GM23338 (cell line): Measurements from ENCODE around the gene DONSON. TPM values are rescaled to one million over a fixed set of nuclear protein-coding genes. Genes with fewer than 3 reads are reported as not detected.

Experiments used
- ATAC-seq: fragments of 200-7000 bp; cut with Tn5 transposase; 3 replicates; pipeline ENCODE4 v1.9.1; 2020
- DNase-seq: peaks from one replicate; pipeline ENCODE4 v3.0.0-alpha.2; 2015; ENCODE audit warnings: low spot score
- H2AFZ ChIP-seq: fragments of 200-600 bp; sonication (generic); 2 replicates; pipeline ENCODE4 v1.8.0; 2016; ENCODE audit warnings: antibody characterized with exemption, mild to moderate bottlenecking, moderate library complexity
- H3F3A ChIP-seq: fragments of 200-600 bp; sonication (generic); replicated peaks from 2 replicates; pipeline ENCODE4 v1.8.0; 2017; ENCODE audit warnings: antibody characterized with exemption, mixed run types, low read depth
- H3K27ac ChIP-seq: fragments of 200-600 bp; sonication (generic); 2 replicates; pipeline ENCODE4 v1.6.1; 2016; ENCODE audit warnings: low read depth
- H3K27me3 ChIP-seq: fragments of 200-600 bp; sonication (generic); 2 replicates; pipeline ENCODE4 v1.8.0; 2016; ENCODE audit warnings: mild to moderate bottlenecking, mixed run types, moderate library complexity; ENCODE audit not compliant: insufficient read depth
- H3K36me3 ChIP-seq: fragments of 200-600 bp; sonication (generic); 2 replicates; pipeline ENCODE4 v1.8.0; 2016; ENCODE audit warnings: mild to moderate bottlenecking; ENCODE audit not compliant: insufficient read depth
- H3K4me1 ChIP-seq: fragments of 200-600 bp; sonication (generic); 2 replicates; pipeline ENCODE4 v1.8.0; 2016; ENCODE audit warnings: mild to moderate bottlenecking, moderate library complexity; ENCODE audit not compliant: insufficient read depth
- H3K4me2 ChIP-seq: fragments of 200-600 bp; sonication (generic); 2 replicates; pipeline ENCODE4 v1.7.1; 2017; ENCODE audit warnings: mixed run types
- H3K4me3 ChIP-seq: fragments of 200-600 bp; sonication (generic); 2 replicates; pipeline ENCODE4 v1.6.1; 2016; ENCODE audit warnings: mixed run types
- H3K79me2 ChIP-seq: fragments of 200-600 bp; sonication (generic); replicated peaks from 2 replicates; pipeline ENCODE4 v1.8.0; 2017; ENCODE audit warnings: mild to moderate bottlenecking; ENCODE audit not compliant: insufficient read depth
- H3K9me2 ChIP-seq: fragments of 200-600 bp; sonication (generic); 2 replicates; pipeline ENCODE4 v1.8.0; 2017; ENCODE audit not compliant: insufficient read depth
- H4K20me1 ChIP-seq: fragments of 200-600 bp; sonication (generic); replicated peaks from 2 replicates; pipeline ENCODE4 v1.8.0; 2017; ENCODE audit warnings: mild to moderate bottlenecking; ENCODE audit not compliant: insufficient read depth
- H3K27ac Mint-ChIP-seq: 2 replicates; pipeline ENCODE4 v1.8.0; 2020; ENCODE audit warnings: inconsistent platforms, mild to moderate bottlenecking, moderate library complexity, mixed read lengths
- H3K27me3 Mint-ChIP-seq: 3 replicates; pipeline ENCODE4 v1.8.0; 2022; ENCODE audit warnings: low read depth, mild to moderate bottlenecking, moderate library complexity, mixed read lengths, inconsistent platforms; ENCODE audit not compliant: insufficient read depth, poor library complexity
- H3K36me3 Mint-ChIP-seq: 3 replicates; pipeline ENCODE4 v1.8.0; 2021; ENCODE audit warnings: low read depth, mild to moderate bottlenecking, inconsistent platforms, moderate library complexity, mixed read lengths
- H3K4me1 Mint-ChIP-seq: 3 replicates; pipeline ENCODE4 v1.8.0; 2020; ENCODE audit warnings: mild to moderate bottlenecking, inconsistent platforms, mixed read lengths
- H3K4me3 Mint-ChIP-seq: 3 replicates; pipeline ENCODE4 v1.8.0; 2021; ENCODE audit warnings: moderate library complexity, mild to moderate bottlenecking, inconsistent platforms, mixed read lengths
- H3K9me3 Mint-ChIP-seq: 3 replicates; pipeline ENCODE4 v1.8.0; 2020; ENCODE audit warnings: moderate library complexity, mild to moderate bottlenecking, inconsistent platforms, mixed read lengths
- EZH2phosphoT487 ChIP-seq: fragments of 200-600 bp; sonication (generic); IDR thresholded peaks from one replicate; pipeline ENCODE4 v1.8.1; 2018; ENCODE audit warnings: antibody characterized with exemption; ENCODE audit not compliant: unreplicated experiment
- JUNB ChIP-seq: IDR thresholded peaks from one replicate; pipeline ENCODE4 v1.6.1; 2016; ENCODE audit warnings: antibody characterized with exemption; ENCODE audit not compliant: unreplicated experiment
- NANOG ChIP-seq: IDR thresholded peaks from 2 replicates; pipeline ENCODE4 v1.6.1; 2016; ENCODE audit warnings: antibody characterized with exemption, borderline replicate concordance
- POLR2AphosphoS5 ChIP-seq: IDR thresholded peaks from 2 replicates; pipeline ENCODE4 v1.6.1; 2016; ENCODE audit warnings: antibody characterized with exemption, low read depth
- STAT1 ChIP-seq: IDR thresholded peaks from one replicate; pipeline ENCODE4 v1.6.1; 2016; ENCODE audit warnings: antibody characterized with exemption; ENCODE audit not compliant: unreplicated experiment
- polyA plus RNA-seq: library from polyadenylated mRNA; unstranded; fragments of >200 nt; fragmentation: Nextera tagmentation; extraction: Ambion mirVana; gene quantifications from 2 replicates; pipeline ENCODE4 v1.2.1, GENCODE V29; 2016
- total RNA-seq: library from RNA; depleted of rRNA; stranded (reverse); fragments of >200 nt; shearing (Covaris generic); gene quantifications from 2 replicates; pipeline ENCODE4 v1.2.3, GENCODE V29; 2014
- TF ChIP-seq, protein P1 (sequence below): fragments of 250-450 bp; sonication (Bioruptor Pico); IDR thresholded peaks from 2 replicates; pipeline ENCODE4 v1.5.0; 2020; ENCODE audit warnings: mild to moderate bottlenecking, moderate library complexity

The DONSON gene
- total and polyA plus RNA-seq, 2 experiments from 2014 or later: 32.9 to 35.2 TPM

DNA sequence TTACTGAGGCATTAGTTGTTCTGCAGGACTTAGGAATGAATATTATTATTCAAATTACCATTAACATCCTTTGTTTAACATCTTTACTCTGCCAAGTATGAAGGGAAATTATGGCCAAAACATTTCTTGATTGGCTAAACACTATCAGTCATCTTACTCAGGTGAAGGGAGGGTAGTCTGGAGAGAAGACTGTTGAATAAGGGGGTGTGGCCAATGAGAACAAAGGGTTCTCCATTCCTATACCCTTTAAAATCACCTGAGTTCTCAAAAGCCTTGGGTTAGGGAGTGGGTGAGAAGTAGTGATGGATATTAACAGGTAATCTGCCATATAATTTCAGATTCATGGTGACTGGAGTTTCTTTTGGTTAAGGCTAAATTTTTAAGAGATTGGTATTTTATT lies 33.8 kb upstream of the DONSON start (continued):
- TF ChIP-seq, protein P1, sequence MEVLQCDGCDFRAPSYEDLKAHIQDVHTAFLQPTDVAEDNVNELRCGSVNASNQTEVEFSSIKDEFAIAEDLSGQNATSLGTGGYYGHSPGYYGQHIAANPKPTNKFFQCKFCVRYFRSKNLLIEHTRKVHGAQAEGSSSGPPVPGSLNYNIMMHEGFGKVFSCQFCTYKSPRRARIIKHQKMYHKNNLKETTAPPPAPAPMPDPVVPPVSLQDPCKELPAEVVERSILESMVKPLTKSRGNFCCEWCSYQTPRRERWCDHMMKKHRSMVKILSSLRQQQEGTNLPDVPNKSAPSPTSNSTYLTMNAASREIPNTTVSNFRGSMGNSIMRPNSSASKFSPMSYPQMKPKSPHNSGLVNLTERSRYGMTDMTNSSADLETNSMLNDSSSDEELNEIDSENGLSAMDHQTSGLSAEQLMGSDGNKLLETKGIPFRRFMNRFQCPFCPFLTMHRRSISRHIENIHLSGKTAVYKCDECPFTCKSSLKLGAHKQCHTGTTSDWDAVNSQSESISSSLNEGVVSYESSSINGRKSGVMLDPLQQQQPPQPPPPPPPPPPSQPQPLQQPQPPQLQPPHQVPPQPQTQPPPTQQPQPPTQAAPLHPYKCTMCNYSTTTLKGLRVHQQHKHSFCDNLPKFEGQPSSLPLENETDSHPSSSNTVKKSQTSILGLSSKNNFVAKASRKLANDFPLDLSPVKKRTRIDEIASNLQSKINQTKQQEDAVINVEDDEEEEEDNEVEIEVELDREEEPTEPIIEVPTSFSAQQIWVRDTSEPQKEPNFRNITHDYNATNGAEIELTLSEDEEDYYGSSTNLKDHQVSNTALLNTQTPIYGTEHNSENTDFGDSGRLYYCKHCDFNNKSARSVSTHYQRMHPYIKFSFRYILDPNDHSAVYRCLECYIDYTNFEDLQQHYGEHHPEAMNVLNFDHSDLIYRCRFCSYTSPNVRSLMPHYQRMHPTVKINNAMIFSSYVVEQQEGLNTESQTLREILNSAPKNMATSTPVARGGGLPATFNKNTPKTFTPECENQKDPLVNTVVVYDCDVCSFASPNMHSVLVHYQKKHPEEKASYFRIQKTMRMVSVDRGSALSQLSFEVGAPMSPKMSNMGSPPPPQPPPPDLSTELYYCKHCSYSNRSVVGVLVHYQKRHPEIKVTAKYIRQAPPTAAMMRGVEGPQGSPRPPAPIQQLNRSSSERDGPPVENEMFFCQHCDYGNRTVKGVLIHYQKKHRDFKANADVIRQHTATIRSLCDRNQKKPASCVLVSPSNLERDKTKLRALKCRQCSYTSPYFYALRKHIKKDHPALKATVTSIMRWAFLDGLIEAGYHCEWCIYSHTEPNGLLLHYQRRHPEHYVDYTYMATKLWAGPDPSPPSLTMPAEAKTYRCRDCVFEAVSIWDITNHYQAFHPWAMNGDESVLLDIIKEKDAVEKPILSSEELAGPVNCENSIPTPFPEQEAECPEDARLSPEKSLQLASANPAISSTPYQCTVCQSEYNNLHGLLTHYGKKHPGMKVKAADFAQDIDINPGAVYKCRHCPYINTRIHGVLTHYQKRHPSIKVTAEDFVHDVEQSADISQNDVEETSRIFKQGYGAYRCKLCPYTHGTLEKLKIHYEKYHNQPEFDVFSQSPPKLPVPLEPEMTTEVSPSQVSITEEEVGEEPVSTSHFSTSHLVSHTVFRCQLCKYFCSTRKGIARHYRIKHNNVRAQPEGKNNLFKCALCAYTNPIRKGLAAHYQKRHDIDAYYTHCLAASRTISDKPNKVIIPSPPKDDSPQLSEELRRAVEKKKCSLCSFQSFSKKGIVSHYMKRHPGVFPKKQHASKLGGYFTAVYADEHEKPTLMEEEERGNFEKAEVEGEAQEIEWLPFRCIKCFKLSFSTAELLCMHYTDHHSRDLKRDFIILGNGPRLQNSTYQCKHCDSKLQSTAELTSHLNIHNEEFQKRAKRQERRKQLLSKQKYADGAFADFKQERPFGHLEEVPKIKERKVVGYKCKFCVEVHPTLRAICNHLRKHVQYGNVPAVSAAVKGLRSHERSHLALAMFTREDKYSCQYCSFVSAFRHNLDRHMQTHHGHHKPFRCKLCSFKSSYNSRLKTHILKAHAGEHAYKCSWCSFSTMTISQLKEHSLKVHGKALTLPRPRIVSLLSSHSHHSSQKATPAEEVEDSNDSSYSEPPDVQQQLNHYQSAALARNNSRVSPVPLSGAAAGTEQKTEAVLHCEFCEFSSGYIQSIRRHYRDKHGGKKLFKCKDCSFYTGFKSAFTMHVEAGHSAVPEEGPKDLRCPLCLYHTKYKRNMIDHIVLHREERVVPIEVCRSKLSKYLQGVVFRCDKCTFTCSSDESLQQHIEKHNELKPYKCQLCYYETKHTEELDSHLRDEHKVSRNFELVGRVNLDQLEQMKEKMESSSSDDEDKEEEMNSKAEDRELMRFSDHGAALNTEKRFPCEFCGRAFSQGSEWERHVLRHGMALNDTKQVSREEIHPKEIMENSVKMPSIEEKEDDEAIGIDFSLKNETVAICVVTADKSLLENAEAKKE (CRISPR knock-in tag): no peak
- TF ChIP-seq POLR2AphosphoS5: no peak
- no peak for TF ChIP-seq NANOG
- no peak for TF ChIP-seq JUNB
- no peak for TF ChIP-seq STAT1

DNA sequence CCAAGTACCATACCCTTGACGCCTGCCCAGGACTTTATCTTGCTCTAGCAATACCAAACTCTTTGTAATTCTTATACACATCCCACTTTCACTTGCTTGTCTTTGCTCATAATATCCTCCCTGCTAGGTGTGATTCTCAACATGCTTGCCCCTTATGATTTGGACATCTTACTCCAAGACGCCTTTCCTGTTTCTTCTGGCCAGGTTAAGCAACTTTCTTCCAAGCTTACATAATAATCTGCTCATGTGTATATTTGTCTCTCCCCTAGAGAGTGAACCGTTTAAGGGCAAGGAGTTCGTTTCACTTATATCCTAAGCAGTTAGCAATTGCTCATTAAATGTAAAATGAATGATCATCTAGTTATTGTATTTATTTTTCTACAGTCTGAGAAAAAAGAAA lies 31.2 kb upstream of the DONSON start:
- Histone ChIP-seq H3F3A (no peaks in the 10 kb centered on the region), H3K4me2 (no peak overlapping the region), H4K20me1 (no peaks in the 10 kb centered on the region), H3K36me3 (no peaks in the 10 kb centered on the region), H3K27ac (no peak overlapping the region), H3K9me2 (no peaks in the 10 kb centered on the region), H3K4me3 (no peak overlapping the region), H3K4me1 (peaks cover 13% of the 10 kb centered on the region; the same call in 1 of the 2 replicates), H3K27me3 (no peaks in the 10 kb centered on the region), H2AFZ (no peak overlapping the region), H3K79me2 (no peaks in the 10 kb centered on the region)
- peaks cover 22% of the 10 kb centered on the region for H3K36me3 Mint-ChIP-seq
- ATAC-seq (no peak), DNase-seq (no peak)
- no peaks in the 10 kb centered on the region; the same call in 2 of the 3 replicates for H3K9me3 Mint-ChIP-seq
- no peak overlapping the region for H3K4me3 Mint-ChIP-seq
- H3K27ac Mint-ChIP-seq: no peak overlapping the region
- H3K27me3 Mint-ChIP-seq: peaks cover 2% of the 10 kb centered on the region
- no peak for TF ChIP-seq EZH2phosphoT487
- TF ChIP-seq, protein P1 (CRISPR knock-in tag): no peak
- H3K4me1 Mint-ChIP-seq: peaks cover 16% of the 10 kb centered on the region
